B cell (primary cell): ENCODE results near the gene CCDC187. TPM values are rescaled to one million over a fixed set of nuclear protein-coding genes. Genes with fewer than 3 reads are reported as not detected.

ENCODE experiments used
- ATAC-seq: fragments of 200-7000 bp; cut with Tn5 transposase; one replicate; pipeline ENCODE4 v1.10.0; 2021; ENCODE audit warnings: low read depth, mild to moderate bottlenecking, moderate number of reproducible peaks, moderate library complexity
- CTCF ChIA-PET: fragments of 350-600 bp; sonication (Branson Sonifier 250); formaldehyde crosslinking; loops from one replicate; lab custom pipeline; 2021; ENCODE audit warnings: antibody characterized with exemption, inconsistent platforms; lab: Charles Lee
- POLR2A ChIA-PET: fragments of 350-600 bp; sonication (Branson Sonifier 250); formaldehyde crosslinking; loops from one replicate; lab custom pipeline; 2021; ENCODE audit warnings: antibody characterized with exemption; lab: Charles Lee
- DNase-seq: peaks from one replicate; pipeline ENCODE4 v3.0.0; 2013
- H2AFZ ChIP-seq: 2 replicates; pipeline ENCODE4 v1.6.1; 2012; ENCODE audit warnings: mild to moderate bottlenecking, low read depth, low read length; ENCODE audit not compliant: insufficient read depth, poor library complexity, severe bottlenecking
- H3K27ac ChIP-seq, 2 donors: 1 replicate in 1 of 2; 2 replicates in 1 of 2; pipeline ENCODE4 v1.5.1; 2012 to 2013; ENCODE audit warnings: low read length in 2 of 2, mild to moderate bottlenecking in 2 of 2, moderate library complexity in 1 of 2
- H3K27me3 ChIP-seq, 4 experiments: fragments of 200-600 bp in 1 of 4; sonication (generic) in 1 of 4; replicated peaks in 1 of 4; 1 replicate in 2 of 4; 2 replicates in 2 of 4; pipeline versions ENCODE4 v1.6.1 to v1.7.0; 2013 to 2016; ENCODE audit warnings: low read length in 3 of 4, mild to moderate bottlenecking in 2 of 4, mixed read lengths in 1 of 4, moderate library complexity in 1 of 4; ENCODE audit not compliant: insufficient read depth in 4 of 4, control insufficient read depth in 3 of 4; ENCODE audit errors: control extremely low read depth in 1 of 4
- H3K36me3 ChIP-seq, 2 experiments: replicated peaks in 1 of 2; 1 replicate in 1 of 2; 2 replicates in 1 of 2; pipeline versions ENCODE4 v1.6.1 to v1.7.1; 2013; ENCODE audit warnings: low read length in 1 of 2; ENCODE audit not compliant: insufficient read depth in 2 of 2, control insufficient read depth in 1 of 2; ENCODE audit errors: control extremely low read depth in 1 of 2, extremely low read depth in 1 of 2
- H3K4me1 ChIP-seq, 2 donors: fragments of 200-600 bp in 1 of 2; sonication (generic) in 1 of 2; 1 replicate in 1 of 2; 2 replicates in 1 of 2; pipeline versions ENCODE4 v1.5.1 to v1.6.1; 2013 to 2017; ENCODE audit warnings: low read length in 2 of 2; ENCODE audit not compliant: control insufficient read depth in 2 of 2, insufficient read depth in 2 of 2
- H3K4me2 ChIP-seq: replicated peaks from 2 replicates; pipeline ENCODE3; 2012; ENCODE audit warnings: mild to moderate bottlenecking, low read depth, low read length; ENCODE audit not compliant: poor library complexity, severe bottlenecking
- H3K4me3 ChIP-seq, 5 experiments: fragments of 200-600 bp in 1 of 5; sonication (generic) in 1 of 5; 1 replicate in 3 of 5; 2 replicates in 2 of 5; pipeline versions ENCODE4 v1.5.1 to v1.7.0; 2011 to 2016; ENCODE audit warnings: low read length in 4 of 5, mild to moderate bottlenecking in 4 of 5, low read depth in 2 of 5, control low read depth in 1 of 5, moderate library complexity in 1 of 5; ENCODE audit not compliant: insufficient read depth in 1 of 5; ENCODE audit errors: control extremely low read depth in 1 of 5, extremely low read depth in 1 of 5
- H3K79me2 ChIP-seq: fragments of 200-600 bp; sonication (generic); one replicate; pipeline ENCODE4 v1.6.0; 2016; ENCODE audit warnings: low read length; ENCODE audit not compliant: control insufficient read depth, insufficient read depth
- H3K9ac ChIP-seq: fragments of 200-600 bp; sonication (generic); 2 replicates; pipeline ENCODE4 v1.6.1; 2017; ENCODE audit warnings: mild to moderate bottlenecking, low read length, moderate library complexity
- H3K9me3 ChIP-seq, 3 donors: one replicate each; pipeline versions ENCODE4 v1.6.1 to v1.7.1; 2013; ENCODE audit warnings: low read length in 2 of 3; ENCODE audit not compliant: control insufficient read depth in 2 of 3, insufficient read depth in 1 of 3; ENCODE audit errors: control extremely low read depth in 1 of 3
- H4K20me1 ChIP-seq: 2 replicates; pipeline ENCODE4 v1.6.0; 2012; ENCODE audit warnings: mild to moderate bottlenecking, low read length; ENCODE audit not compliant: insufficient read depth, control insufficient read depth, poor library complexity, severe bottlenecking
- H3K27ac Mint-ChIP-seq: one replicate; pipeline ENCODE4 v1.8.0; 2021; ENCODE audit warnings: mixed read lengths
- H3K27me3 Mint-ChIP-seq: one replicate; pipeline ENCODE4 v1.8.0; 2021; ENCODE audit warnings: mixed read lengths
- H3K4me1 Mint-ChIP-seq: one replicate; pipeline ENCODE4 v1.8.0; 2021; ENCODE audit warnings: mixed read lengths
- H3K4me3 Mint-ChIP-seq: one replicate; pipeline ENCODE4 v1.8.0; 2021; ENCODE audit warnings: mixed read lengths
- H3K9me3 Mint-ChIP-seq: one replicate; pipeline ENCODE4 v1.8.0; 2022; ENCODE audit warnings: mixed read lengths; ENCODE audit not compliant: insufficient read depth
- CTCF ChIP-seq: fragments of 200-600 bp; IDR thresholded peaks from one replicate; pipeline ENCODE4 v1.8.0; 2022; ENCODE audit warnings: antibody characterized with exemption, mild to moderate bottlenecking
- EZH2 ChIP-seq: IDR thresholded peaks from 2 replicates; pipeline ENCODE4 v1.6.1; 2012; ENCODE audit warnings: borderline replicate concordance, low read depth, mild to moderate bottlenecking, moderate library complexity, low read length; ENCODE audit not compliant: insufficient read depth, poor library complexity, severe bottlenecking
- WGBS: methylation state at CpG from one replicate; pipeline ENCODE4 v1.1.5; 2013; ENCODE audit warnings: missing lambda C conversion rate; ENCODE audit not compliant: insufficient coverage; 5-methylcytosine and 5-hydroxymethylcytosine counted together
- intact Hi-C: fragments of 100-400 bp; cut with micrococcal nuclease; formaldehyde crosslinking; loops from one replicate; pipeline ENCODE4 v1.10.0; 2022
- polyA plus RNA-seq: library from polyadenylated mRNA; depleted of rRNA; stranded (reverse); fragments of >200 nt; gene quantifications from 2 replicates; pipeline ENCODE4 v1.2.3, GENCODE V29; 2012
- total RNA-seq, 2 donors: library from RNA; stranded (reverse); fragments of 120-200 nt in 1 of 2; gene quantifications; 1 replicate in 1 of 2; 2 replicates in 1 of 2; pipeline versions ENCODE4 v1.2.3 to v1.2.4, GENCODE V29; 2013 to 2022

The CCDC187 gene
- total and polyA plus RNA-seq, 2 donors (not counting 1 experiment from before 2014, with no cell fraction given) = 1.5 to 7.6 TPM

- no peaks in the 10 kb centered on the region for H3K9me3 ChIP-seq
- ChIA-PET CTCF (no interaction called here), POLR2A (no interaction called here)
- peaks cover 0 to 5% of the 10 kb centered on the region in 2 donors for H3K4me1 ChIP-seq
- no peaks in the 10 kb centered on the region for H3K79me2 ChIP-seq
- H2AFZ ChIP-seq = no peak overlapping the region
- H3K4me3 ChIP-seq = no peak overlapping the region
- 26% methylated on average over 7 of the region's 7 CpGs for WGBS
- no peaks in the 10 kb centered on the region for H3K27me3 ChIP-seq
- no peak for DNase-seq
- Mint-ChIP-seq H3K4me3 (no peak overlapping the region), H3K27me3 (no peaks in the 10 kb centered on the region), H3K4me1 (peaks cover 4% of the 10 kb centered on the region), H3K27ac (no peak overlapping the region), H3K9me3 (no peaks in the 10 kb centered on the region)
- intact Hi-C loops = no loop called here
- TF ChIP-seq EZH2 (no peak), CTCF (no peak)
- no peak overlapping the region for H3K27ac ChIP-seq
- ATAC-seq = no peak
- H3K9ac ChIP-seq = no peak overlapping the region
- H3K4me2 ChIP-seq = no peak overlapping the region
- H4K20me1 ChIP-seq = no peaks in the 10 kb centered on the region
- H3K36me3 ChIP-seq = no peaks in the 10 kb centered on the region
Observed at GRCh38 chr9:136299541-136299940, 4.4 kb downstream of the CCDC187 start.

- no peak overlapping the region for H3K4me2 ChIP-seq
- Mint-ChIP-seq H3K4me3 (no peak overlapping the region), H3K27me3 (no peaks in the 10 kb centered on the region), H3K4me1 (peaks cover 4% of the 10 kb centered on the region), H3K27ac (no peak overlapping the region), H3K9me3 (no peaks in the 10 kb centered on the region)
- no peak overlapping the region for H3K4me3 ChIP-seq
- H3K27me3 ChIP-seq = no peaks in the 10 kb centered on the region
- H3K9ac ChIP-seq = no peak overlapping the region
- H4K20me1 ChIP-seq = no peaks in the 10 kb centered on the region
- peaks cover 0 to 5% of the 10 kb centered on the region in 2 donors for H3K4me1 ChIP-seq
- intact Hi-C loops = no loop called here
- WGBS = 89% methylated on average over 18 of the region's 18 CpGs
- no peak for TF ChIP-seq EZH2
- TF ChIP-seq CTCF = no peak
- CTCF ChIA-PET = no interaction called here
- H2AFZ ChIP-seq = no peak overlapping the region
- DNase-seq (no peak), ATAC-seq (no peak)
- H3K79me2 ChIP-seq = no peaks in the 10 kb centered on the region
- H3K27ac ChIP-seq = no peak overlapping the region
- no peaks in the 10 kb centered on the region for H3K9me3 ChIP-seq
- no peaks in the 10 kb centered on the region for H3K36me3 ChIP-seq
- POLR2A ChIA-PET = no interaction called here
Observed at GRCh38 chr9:136299116-136299515, 4.8 kb downstream of the CCDC187 start.
